GM12875 (cell line): ENCODE measurements around the gene PSMB7.

Experiments
- H3K4me3 ChIP-seq: one replicate; pipeline ENCODE4 v1.5.1; 2011; ENCODE audit warnings: low read depth, low read length, control low read depth
- TF ChIP-seq, protein P1 (sequence below): IDR thresholded peaks from 2 replicates; pipeline ENCODE4 v1.5.1; 2011; ENCODE audit warnings: low read depth, mild to moderate bottlenecking, control low read depth, inconsistent platforms, low read length, moderate library complexity, borderline replicate concordance; ENCODE audit not compliant: insufficient read depth

Gene PSMB7

GRCh38 chr9:124320062-124320973 lies 94.9 kb downstream of the PSMB7 start:
- no peak overlapping the region for H3K4me3 ChIP-seq
- TF ChIP-seq, protein P1, sequence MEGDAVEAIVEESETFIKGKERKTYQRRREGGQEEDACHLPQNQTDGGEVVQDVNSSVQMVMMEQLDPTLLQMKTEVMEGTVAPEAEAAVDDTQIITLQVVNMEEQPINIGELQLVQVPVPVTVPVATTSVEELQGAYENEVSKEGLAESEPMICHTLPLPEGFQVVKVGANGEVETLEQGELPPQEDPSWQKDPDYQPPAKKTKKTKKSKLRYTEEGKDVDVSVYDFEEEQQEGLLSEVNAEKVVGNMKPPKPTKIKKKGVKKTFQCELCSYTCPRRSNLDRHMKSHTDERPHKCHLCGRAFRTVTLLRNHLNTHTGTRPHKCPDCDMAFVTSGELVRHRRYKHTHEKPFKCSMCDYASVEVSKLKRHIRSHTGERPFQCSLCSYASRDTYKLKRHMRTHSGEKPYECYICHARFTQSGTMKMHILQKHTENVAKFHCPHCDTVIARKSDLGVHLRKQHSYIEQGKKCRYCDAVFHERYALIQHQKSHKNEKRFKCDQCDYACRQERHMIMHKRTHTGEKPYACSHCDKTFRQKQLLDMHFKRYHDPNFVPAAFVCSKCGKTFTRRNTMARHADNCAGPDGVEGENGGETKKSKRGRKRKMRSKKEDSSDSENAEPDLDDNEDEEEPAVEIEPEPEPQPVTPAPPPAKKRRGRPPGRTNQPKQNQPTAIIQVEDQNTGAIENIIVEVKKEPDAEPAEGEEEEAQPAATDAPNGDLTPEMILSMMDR: peak; percentile 79

DNA sequence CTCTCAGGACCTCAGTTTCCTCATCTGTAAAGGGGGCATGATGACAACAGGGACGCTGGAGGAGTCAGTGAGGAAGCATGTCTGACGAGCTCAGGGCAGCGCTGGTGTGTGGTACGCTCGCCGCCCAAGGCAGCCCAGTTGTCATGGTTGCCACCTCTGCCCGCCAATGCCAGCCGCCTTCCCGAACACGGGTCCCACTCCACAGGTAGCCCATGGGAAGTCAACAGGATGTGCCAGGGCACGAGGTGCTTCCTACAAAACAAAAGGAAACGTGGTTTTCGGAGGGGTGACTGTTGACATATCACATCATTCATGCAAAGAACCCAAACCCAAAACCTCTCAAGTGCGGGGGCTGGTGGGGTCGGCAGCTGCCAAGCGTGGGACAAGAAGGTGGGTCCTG lies 99.4 kb downstream of the PSMB7 start:
- TF ChIP-seq, protein P1: no peak
- no peak overlapping the region for H3K4me3 ChIP-seq

DNA sequence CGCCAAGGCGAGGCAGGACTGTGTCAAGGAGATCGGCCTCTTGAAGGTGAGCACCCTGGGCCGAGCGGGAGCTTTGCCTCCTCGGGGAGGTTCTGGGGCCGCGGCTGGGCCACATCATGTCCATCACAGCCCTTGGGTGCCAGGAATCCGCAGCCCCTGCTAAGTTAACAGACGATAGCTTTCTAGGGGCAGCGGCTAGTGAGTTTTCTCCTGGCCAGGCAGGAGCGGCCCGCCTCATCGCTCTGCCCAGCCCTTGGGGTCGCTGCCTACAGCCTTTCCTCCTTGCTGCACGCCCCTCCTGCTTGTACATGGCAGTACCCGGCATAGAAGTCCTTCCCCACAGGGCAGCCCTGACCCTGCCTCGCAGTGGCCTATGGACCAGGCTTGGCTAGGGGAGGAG lies 101.3 kb downstream of the PSMB7 start:
- H3K4me3 ChIP-seq: no peak overlapping the region
- TF ChIP-seq, protein P1: no peak

GRCh38 chr9:124312290-124313265 lies 102.7 kb downstream of the PSMB7 start:
- TF ChIP-seq, protein P1: peak; percentile 21; the same call in 1 of the 2 replicates
- H3K4me3 ChIP-seq: no peak overlapping the region

DNA sequence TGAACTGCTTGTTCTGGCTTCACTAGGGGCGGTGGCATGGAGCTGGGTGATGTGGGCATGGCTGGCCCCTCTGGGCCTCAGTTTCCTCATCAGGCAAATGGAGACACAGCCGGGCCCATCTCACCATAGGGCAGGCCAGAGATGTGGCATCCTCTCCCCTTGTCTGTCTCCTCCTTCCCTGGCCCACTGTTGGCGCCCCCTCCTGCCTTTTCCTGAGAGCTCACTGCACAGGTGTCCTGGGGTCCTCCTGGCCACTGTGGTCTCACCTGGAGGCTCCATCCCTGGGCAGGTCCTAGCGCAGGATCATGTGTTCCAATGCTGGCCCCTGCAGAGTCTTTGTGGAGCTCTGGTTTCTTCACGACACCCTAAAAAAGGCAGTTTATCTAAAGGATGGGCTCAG lies 104.0 kb downstream of the PSMB7 start:
- TF ChIP-seq, protein P1: no peak
- H3K4me3 ChIP-seq: no peak overlapping the region

DNA sequence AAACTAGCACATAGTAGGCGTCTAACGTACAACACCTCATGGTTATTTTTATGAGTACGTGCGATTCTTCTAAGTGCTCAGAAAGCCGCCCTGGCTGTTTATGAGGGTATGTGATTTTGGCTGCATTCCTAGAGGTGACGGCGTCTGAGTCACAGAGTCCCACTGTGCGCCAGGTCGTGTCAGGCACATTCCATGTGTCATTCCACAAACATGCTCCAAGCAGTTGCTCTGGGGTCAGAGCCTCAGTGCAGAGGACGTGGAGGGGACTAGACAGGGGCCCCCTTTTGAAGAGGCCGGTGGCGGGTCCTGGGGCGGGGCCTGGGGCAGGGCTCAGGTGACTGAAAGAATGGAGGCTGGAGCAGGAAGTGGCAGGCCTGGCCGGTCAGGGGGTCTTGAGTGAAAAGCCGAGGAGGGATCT lies 105.6 kb downstream of the PSMB7 start:
- TF ChIP-seq, protein P1: no peak
- no peak overlapping the region for H3K4me3 ChIP-seq
